ENCODE measurements around the gene C1orf159.

The C1orf159 gene

GRCh38 chr1:1092149-1092855, 23.6 kb downstream of the C1orf159 start:
- DNase-seq (ENCODE audit: low read depth), result no peak

- DNase-seq (ENCODE audit: low read depth), result no peak
Observed at GRCh38 chr1:1091344-1092148, 24.3 kb downstream of the C1orf159 start.

- no peak for DNase-seq (ENCODE audit: low read depth)
Observed at GRCh38 chr1:1090424-1091343, 25.2 kb downstream of the C1orf159 start.

- DNase-seq (ENCODE audit: low read depth), result no peak
Observed at GRCh38 chr1:1089731-1090423, 26.0 kb downstream of the C1orf159 start.

GRCh38 chr1:1088801-1089680, 26.8 kb downstream of the C1orf159 start:
- DNase-seq (ENCODE audit: low read depth), result no peak

GRCh38 chr1:1088029-1088800, 27.7 kb downstream of the C1orf159 start:
- no peak for DNase-seq (ENCODE audit: low read depth)

GRCh38 chr1:1087351-1088028, 28.4 kb downstream of the C1orf159 start:
- no peak for DNase-seq (ENCODE audit: low read depth)

- no peak for DNase-seq (ENCODE audit: low read depth)
Observed at GRCh38 chr1:1086911-1087341, 29.0 kb downstream of the C1orf159 start.

- DNase-seq (ENCODE audit: low read depth), result no peak
Observed at GRCh38 chr1:1085911-1086841, 29.7 kb downstream of the C1orf159 start.

- DNase-seq (ENCODE audit: low read depth), result no peak
Observed at GRCh38 chr1:1085171-1085841, 30.6 kb downstream of the C1orf159 start.

- no peak for DNase-seq (ENCODE audit: low read depth)
Observed at GRCh38 chr1:1084372-1085170, 31.3 kb downstream of the C1orf159 start.

- DNase-seq (ENCODE audit: low read depth), result no peak
Observed at GRCh38 chr1:1083416-1084371, 32.2 kb downstream of the C1orf159 start.

- DNase-seq (ENCODE audit: low read depth), result no peak
Observed at GRCh38 chr1:1082776-1083415, 33.0 kb downstream of the C1orf159 start.

GRCh38 chr1:1082239-1082775, 33.6 kb downstream of the C1orf159 start:
- DNase-seq (ENCODE audit: low read depth), result no peak
